ENCODE results near the gene THAP4.
A peak's percentile ranks its signal among the peaks of the same experiment; 100 is the strongest.

Gene THAP4

DNA sequence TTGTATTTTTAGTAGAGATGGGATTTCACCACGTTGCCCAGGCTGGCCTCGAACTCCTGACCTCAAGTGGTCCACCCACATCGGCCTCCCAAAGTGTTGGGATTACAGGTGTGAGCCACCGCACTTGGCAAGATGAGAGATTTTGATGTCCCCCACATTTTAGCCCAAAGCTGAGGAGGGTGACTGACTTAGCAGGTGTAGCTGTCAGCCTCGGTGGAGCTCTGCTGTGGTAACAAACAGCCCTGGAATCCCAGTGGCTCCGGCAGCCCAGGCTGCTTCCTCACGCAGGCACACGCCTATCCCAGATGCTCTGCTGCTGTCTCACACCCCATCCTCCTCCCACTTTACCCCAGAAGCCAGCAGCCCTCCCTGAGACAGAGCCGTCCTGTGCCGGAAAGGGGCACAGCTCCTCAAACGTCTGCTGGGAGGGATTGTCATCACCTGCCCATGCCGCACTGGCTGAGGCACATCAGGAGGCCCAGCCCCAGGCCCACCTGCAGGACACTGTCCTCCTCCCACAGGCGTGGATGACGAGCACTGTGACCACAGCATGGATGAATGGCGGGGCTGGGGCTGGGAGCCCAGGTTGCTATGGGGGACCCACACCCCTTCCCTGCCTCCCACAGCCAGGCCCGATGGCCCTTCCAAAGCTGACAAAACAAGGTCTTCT, 89.0 kb downstream of the THAP4 start:
- DNase-seq (ENCODE audit: low spot score), result no peak

DNA sequence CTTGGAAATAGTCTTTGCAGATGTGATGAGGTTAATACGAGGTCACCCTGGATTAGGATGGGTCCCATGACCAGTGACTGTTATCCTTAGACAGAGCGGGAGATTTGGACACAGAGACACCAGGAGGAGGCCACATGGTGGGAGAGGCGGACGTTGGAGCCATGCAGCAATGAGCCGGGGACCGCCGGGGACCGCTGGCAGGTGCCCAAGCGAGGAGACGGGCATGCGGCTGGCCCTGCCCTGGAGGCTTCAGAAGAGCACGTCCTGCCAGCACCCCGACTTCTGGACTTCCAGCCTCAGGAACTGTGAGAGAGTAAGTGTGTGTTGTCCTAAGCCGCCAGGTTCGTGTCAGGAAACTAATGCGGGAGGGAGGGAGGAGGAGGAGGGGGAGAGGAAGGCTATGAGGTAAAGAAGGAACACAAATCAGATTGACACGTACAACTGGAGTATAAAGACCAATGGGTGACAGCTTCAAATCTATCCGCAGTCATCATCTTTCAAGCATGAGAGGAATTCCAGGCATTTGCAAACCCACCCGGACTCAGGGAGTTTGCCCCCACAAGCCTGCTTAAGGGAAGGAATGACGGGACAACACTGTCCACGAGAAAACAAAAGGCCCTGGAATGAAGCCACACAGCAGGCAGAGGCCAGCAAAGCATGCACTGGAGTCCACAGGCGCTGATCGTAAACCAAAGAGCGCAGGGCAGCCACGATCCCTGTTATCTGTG, 90.0 kb downstream of the THAP4 start:
- DNase-seq (ENCODE audit: low spot score), result no peak

DNA sequence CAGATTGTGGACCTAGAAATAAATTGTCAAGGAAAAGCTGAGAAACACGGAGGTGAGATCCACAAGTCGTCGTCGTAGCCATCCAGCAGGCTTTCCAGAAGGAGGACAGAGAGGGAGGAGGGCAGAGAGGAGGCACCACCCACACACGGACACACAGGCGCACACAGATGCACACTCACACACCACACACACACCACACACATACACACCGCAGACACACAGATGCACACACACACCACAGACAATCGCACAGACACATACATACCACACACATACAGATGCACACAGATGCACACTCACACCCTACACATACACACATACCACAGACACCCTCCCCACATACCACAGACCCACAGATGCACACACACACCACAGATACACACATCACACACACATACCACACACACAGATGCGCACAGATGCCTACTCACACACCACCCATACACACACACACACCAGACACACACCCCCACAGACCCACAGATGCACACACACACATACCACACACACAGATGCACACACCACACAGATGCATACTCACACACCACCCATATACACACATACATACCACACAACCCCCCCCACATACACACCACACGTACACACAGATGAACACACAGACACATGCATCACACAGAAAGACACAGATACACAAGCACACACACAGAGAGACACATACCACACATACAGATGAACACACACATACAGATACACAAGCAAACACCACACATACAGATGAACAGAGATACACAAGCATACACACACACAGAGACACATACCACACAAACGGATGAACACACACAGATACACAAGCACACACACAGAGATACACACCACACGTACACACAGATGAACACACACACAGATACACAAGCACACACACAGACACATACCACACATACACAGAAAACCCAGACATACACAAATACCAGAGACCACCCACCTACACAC, 91.2 kb downstream of the THAP4 start:
- DNase-seq (ENCODE audit: low spot score), result no peak

DNA sequence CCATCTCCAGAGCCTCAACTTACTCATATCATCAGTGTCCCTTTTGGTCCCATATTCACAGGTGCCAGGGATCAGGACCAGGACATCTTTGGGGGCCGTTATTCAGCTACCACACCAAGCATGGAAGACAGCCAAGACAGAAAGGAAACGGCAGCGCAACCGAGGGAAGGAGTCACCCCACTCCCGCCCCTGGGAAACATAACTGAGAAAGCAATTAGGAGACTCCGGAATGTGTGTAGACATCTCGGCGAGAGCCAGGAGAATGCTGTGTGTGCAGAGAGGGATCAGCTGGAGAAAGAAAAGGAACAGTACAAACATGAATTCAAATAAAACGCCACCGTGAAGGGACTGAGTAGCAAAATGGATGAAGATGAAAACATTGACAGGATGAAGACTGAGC, 91.9 kb downstream of the THAP4 start:
- DNase-seq (ENCODE audit: low spot score), result no peak

DNA sequence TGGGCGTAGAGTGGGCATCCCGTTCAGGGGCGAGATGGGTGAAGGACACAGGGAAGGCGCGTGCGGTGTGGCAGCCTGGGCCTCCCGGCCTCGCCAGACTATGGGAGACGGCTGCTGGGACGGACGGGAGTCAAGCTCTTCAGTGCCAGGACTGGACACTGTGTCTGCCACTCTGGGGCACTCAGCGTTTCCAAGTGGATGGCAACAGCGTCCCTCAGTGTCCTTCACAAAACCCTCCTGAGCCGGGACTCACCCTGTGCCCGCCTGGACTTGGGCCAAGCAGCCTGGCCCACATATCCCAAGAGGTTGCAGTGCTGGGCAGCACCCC, 94.7 kb downstream of the THAP4 start:
- DNase-seq (ENCODE audit: low spot score), result no peak

DNA sequence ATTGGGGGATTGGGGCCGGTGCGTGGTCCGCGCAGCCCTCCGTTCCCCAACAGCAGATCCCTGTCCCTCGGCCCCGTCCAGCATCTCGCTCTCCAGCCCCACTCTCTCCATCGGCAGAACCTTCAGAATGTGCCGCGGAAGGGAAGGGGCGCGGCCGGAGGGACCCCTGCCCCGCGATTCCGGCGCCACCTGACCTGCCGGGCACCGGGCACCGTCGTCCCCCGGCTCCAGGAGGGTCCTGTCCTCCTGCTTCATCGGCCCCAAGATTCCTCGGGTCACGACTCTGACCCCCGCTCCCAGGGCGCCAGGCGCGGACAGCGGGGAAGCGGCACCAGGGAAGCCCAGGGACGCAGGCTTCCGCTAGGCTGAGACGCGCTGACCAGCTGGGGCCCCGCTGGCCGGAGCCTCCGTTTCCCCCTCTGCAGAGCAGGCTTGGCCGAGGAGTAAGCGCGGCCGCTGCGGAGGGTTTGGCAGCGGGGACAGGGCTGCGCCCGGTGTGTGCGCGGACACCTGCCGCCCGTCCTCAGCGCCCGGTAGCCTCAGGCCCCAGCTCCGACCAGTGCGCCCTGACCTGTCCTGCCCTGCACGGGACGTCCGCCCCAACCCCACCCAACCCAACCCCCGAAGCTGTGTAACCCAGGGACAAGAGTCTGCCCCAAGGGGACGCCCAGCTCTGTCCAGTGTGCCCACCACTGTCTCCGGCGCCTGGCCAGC, 95.2 kb downstream of the THAP4 start:
- no peak for DNase-seq (ENCODE audit: low spot score)

DNA sequence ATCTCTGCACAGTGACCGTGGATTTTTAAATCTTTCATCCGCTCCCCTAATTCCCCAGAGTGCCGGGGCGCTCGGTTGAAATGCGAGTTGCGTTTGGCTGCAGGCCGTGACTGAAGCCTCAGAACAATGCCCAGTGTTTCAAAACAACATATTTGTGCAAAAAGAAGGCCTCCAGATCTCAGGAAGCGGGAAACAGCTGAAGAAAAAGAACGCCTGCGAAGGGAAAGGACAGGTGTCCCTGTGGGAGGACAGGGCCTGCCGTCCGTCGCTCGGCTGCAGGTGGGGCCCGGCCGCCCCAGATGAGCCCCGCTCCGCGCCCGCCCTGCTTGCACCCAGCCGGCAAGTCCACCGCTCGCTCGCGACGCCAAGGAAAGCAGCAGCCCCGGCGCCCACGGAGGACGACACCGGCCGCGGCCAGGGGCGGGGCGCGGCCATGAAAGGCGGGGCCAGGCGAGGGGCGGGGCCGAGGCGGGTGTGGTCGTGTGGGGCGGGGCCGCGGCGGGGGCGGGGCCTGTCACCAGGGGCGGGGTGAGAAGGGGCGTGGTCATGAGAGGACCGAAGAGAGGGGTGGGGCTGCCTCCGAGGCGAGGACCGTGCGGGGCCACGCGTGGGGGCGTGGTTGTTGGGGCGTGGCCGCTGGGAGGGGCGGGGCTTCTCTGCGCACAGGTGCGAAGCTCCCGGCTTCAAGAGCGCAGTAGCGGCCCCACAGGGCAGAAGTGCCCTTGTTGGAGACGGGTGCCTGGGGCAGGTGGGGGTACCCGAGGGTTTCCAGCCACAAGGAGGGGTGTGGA, 96.0 kb downstream of the THAP4 start:
- no peak for DNase-seq (ENCODE audit: low spot score)

DNA sequence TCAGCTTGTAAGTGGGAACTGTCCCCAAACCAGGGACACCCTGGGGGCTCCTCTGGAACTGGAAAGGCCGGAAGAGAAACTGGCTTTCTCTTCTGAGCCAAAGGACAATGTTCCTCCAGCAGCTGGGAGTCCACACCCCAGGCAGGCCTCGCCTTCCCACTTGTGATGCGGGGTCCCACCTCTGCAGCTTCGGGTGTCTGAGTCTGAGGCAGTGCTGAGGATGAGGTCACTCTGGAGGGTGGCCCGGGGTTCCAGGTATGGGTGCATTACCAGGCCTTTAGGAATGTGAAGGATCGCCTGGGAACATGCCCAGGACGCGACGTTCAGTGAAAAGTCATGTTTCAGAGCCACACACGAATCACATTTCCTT, 96.6 kb downstream of the THAP4 start:
- no peak for DNase-seq (ENCODE audit: low spot score)

DNA sequence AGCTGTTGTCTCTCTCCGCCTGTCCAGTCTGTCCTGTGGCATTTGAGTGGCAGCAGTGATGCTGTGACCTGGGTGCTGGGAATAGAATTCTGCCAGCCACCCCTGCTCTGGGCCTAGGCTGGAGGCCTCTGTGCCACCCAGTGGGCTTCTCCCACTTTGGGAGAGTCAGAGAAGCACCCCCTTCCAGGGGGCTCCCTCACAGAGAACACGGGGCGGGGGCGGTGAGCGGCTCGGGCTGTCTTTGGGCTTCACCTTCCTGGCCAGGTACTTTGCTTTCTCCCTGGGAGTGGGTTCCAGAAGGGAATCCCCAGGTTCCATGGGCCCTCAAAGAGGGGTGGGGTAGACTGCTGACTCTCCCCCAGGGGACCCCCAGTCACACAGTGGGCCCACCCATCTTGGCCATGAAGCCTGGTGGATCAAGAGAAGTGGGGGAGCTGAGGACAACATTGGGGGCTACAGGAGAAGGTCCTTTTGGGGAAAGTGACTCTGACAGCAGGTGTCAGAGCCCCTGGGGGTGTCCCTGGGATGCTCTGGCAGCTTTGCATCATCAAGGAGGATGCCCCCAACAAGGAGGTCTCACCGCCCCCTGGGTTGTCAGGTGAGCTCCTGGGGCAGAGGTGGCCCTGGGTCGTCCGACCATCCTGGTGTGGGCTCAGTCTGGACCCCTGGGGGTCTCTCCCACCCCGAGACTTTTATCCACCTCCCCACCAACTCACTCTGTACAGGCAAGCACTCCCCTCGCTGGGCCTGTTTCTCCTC, 97.2 kb downstream of the THAP4 start:
- no peak for DNase-seq (ENCODE audit: low spot score)

DNA sequence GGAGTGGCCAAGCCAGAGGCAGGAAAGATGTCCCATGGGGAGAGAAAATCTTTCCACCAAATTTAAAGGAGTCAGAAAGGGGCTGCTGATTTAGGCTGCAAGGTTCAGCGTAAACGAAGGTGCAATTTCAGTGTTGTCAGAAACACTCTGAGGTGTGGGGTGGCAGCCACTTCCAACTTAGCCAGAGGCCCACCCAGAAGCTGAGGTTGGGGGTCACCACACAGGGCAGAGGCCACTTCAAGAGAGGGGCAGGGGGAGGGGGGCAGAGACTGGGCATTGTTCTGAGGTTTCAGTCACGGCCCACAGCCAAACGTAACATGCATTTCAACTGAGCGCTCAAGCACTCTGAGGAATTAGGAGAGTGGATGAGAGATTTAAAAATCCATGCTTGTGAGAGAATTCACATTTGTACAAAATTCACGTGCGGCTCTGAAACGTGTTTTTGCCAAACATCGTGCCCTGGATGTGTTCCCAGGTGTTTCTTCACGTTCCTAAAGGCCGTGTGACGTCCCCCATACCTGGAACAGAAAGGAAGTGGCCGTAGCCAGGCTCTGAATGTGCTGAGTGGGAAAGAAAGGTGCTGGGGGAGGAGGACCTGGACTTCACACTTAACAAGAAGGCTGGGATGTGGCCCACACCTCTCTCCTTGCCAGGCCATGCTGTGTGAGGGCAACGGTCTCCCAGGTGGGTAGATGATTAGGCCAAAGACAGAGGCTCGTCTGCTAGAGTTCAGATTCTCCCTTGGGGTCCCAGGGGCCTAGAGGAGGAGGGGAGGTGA, 97.9 kb downstream of the THAP4 start:
- peak; percentile 13 for DNase-seq (ENCODE audit: low spot score)

DNA sequence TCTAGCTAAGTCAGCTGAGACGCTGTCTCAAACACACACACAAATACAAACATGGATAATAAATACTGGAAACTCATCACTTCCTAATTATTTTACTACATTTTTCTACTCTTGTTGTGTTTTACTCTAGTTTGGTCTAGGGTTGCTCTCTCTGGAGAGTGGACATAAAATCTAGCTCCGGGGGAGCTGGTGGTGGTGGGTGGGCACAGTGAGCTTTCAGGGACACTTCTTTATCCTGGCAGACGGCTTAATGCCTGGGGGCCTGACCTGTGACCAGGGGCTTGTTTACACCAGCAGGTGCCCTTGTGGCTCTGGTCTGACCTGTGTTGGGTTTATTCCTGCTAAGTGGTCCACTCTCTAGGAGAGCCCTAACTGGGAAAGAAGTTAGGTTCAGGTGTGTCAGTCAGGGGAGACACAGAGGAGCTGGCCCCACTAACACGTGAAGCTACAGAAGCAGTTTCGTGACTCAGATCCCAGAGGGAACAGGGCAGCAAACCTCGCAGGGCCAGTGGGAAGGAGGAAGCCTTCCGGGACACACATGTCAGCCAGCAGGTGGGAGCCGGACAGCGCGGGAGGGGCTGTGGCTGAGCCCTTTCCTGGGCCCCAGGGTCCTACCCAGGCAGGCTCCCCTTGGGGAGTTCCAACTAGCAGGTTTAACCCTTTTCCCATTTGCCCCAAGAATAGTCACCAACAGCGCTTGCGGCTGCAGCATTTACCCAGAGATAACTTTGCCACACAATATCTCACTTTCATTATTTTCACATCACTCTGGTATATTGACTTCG, 100.9 kb downstream of the THAP4 start:
- DNase-seq (ENCODE audit: low spot score), result no peak

DNA sequence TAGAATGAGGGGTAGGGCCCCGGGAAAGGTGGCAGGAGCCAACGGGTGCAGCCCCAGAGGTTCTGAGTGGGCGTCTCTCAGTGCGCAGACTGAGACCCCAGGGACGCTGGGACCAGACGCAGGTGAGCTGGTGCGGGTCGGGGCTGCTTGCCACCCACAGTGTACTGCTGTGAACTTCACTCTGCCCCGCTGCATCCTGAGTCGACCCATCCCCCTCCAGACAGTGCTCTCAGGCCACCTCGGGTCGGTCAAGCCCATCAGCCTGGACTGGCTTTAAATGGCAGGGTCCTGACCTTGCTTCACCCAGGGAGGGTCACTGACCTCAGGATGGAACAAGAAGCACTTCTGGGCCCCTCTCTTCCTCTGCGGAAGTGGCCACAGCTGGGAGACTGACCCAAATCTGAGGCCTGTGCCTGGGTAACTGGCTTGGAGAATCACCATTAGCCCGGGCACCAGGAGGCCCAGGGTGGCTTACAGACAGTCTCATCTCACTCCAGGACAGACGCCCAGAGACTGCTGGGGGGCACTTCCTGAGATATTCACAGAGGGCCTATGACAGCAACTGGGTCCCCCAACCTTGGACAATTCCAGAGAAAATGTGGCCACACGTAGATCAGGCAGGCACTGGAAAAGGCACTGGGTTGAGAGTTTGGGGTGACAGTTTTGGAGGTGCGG, 102.1 kb downstream of the THAP4 start:
- no peak for DNase-seq (ENCODE audit: low spot score)
